ENCODE measurements around the gene HLA-DPB1.

Gene HLA-DPB1

DNA sequence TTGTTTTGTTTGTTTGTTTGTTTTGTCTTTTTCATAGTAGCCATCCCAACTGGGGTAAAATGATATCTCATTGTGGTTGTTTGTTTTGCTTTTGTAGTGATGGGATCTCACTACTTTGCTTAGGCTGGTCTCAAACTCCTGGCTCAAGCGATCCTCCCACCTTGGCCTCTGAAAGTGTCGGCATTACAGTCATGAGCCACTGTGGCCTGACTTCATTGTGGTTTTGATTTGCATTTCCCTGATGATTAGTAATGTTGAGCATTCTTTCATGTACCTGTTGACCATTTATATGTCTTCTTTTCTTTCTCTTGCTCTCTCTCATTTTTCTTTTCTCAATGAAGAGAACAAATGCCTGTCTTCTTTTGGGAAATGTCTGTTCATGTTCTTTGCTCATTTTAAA is 35.6 kb upstream of the HLA-DPB1 start:
- H3K4me3 ChIP-seq (replicated peaks; ENCODE audit: low read depth, low read length): no peak overlapping the region
- TF ChIP-seq CTCF (IDR thresholded peaks at IDR 0.05; ENCODE audit: low read depth, low read length, missing control alignments): no peak
- DNase-seq (ENCODE audit: extremely low read depth, low read depth): no peak

DNA sequence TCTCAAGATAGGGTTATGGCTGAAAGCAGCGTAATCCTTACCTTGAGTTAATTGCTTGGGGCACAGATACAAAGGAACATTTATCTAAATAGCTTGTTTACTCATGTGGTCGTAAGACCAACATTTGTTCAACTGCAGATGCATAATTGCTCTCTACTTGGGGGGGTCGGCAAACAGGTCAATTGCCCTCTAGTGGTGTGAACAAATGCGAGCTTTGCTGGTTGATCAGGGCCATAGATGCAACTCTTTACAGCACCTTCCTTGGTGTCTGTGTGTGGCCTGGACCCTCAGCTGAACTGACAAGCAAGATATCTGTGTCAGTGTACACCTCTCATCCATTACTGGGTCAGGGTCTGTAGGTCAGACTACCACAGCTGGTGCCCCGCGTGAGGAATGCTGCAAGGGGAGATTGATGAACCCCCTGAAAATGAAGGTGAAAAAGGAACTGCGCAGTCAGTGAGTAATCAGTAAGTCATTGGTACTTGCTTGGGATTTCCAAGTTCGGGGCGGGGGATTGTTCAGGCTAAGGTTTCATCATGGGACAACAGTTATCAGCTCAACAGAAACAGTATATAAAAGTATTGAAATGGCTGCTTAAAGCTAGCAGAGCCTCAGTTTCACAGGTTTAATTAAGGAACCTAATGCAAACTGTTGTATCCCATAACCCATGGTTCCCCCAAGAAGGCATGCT is 26.3 kb upstream of the HLA-DPB1 start:
- H3K4me3 ChIP-seq (replicated peaks; ENCODE audit: low read depth, low read length): no peak overlapping the region
- DNase-seq (ENCODE audit: extremely low read depth, low read depth): no peak
- peak; percentile 44 for TF ChIP-seq CTCF (IDR thresholded peaks at IDR 0.05; ENCODE audit: low read depth, low read length, missing control alignments)

GRCh38 chr6:33050014-33050810 is 25.6 kb upstream of the HLA-DPB1 start:
- no peak overlapping the region for H3K4me3 ChIP-seq (replicated peaks; ENCODE audit: low read depth, low read length)
- DNase-seq (ENCODE audit: extremely low read depth, low read depth): no peak
- TF ChIP-seq CTCF (IDR thresholded peaks at IDR 0.05; ENCODE audit: low read depth, low read length, missing control alignments): no peak

GRCh38 chr6:33052627-33053026 is 23.2 kb upstream of the HLA-DPB1 start:
- DNase-seq (ENCODE audit: extremely low read depth, low read depth): no peak
- no peak for TF ChIP-seq CTCF (IDR thresholded peaks at IDR 0.05; ENCODE audit: low read depth, low read length, missing control alignments)
- no peak overlapping the region for H3K4me3 ChIP-seq (replicated peaks; ENCODE audit: low read depth, low read length)

GRCh38 chr6:33053230-33053629 is 22.6 kb upstream of the HLA-DPB1 start:
- H3K4me3 ChIP-seq (replicated peaks; ENCODE audit: low read depth, low read length): no peak overlapping the region
- no peak for DNase-seq (ENCODE audit: extremely low read depth, low read depth)
- no peak for TF ChIP-seq CTCF (IDR thresholded peaks at IDR 0.05; ENCODE audit: low read depth, low read length, missing control alignments)

GRCh38 chr6:33057222-33058150 is 18.3 kb upstream of the HLA-DPB1 start:
- no peak overlapping the region for H3K4me3 ChIP-seq (replicated peaks; ENCODE audit: low read depth, low read length)
- TF ChIP-seq CTCF (IDR thresholded peaks at IDR 0.05; ENCODE audit: low read depth, low read length, missing control alignments): no peak
- no peak for DNase-seq (ENCODE audit: extremely low read depth, low read depth)

All from HFF-Myc (cell line).